ENCODE data around the gene TRMT61A. TPM values are rescaled to one million over a fixed set of nuclear protein-coding genes. Genes with fewer than 3 reads are reported as not detected.

TRMT61A gene
- polyA plus RNA-seq, 1 of the 3 experiments (the other 2 are of a cell fraction) = 15.8 TPM

DNA sequence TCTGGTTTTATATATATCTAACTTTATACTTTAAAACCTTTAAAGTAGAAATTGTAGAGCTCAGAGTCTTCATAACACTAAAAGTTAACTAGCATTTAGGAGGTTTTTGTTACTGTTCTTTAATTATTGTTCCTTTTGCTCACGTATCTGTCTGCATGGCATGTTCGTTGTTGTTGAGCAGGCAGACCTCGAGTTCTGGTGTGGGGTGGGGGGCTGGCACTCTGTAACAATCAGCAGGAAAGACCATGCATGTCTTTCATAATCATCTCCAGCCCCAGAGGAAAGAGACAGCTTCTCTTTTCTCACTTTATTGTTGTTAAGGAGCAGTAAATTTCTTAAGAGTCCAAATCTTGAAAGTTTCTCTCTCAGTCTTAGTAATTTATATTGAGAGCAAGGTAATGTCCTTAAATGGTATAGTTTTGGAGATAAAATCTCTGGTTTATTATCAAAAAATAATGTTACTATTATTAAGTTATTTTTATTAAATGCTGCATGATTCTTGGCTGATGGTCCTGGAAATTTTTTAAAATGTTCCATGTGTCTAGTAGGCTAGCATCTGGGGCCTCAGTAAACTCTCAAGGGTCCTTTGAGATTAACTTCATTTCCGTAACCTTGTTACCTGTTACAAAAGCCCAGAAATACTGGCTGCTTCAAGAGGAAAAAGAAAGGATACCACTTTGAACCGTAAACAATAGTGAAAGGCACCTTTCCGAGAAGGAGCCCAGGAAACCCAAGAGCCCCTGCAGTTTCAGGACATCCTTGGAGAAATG lies 36.7 kb upstream of the TRMT61A start (continued):
- TF ChIP-seq ZBTB33 (IDR thresholded peaks at IDR 0.05; ENCODE audit: borderline replicate concordance, low read depth) (no peak), GATA2 (CRISPR knock-in tag; IDR thresholded peaks at IDR 0.05) (no peak)

DNA sequence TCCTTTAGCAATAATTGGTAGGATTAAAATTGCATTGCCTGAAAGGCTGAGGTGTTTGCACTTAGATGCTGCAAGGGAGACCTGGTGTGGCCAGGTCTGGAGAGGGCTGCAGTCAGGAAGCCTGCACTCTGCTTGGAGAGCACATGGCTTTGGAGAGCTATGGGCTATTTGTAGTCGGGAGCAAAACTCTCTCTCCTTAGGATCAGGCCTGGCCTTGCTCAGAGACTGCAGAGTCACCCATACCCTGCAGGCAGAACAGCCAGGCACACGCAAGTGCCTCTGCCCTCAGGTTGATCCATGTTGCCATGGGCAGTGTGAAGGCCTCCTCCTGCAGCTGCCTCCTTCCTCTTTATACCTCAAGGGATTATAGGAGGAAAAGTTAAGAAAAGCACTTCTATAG lies 33.1 kb upstream of the TRMT61A start:
- H3K4me3 ChIP-seq (ENCODE audit: low read depth in 2 of 2, low read length in 1 of 2) = no peak overlapping the region
- CTCF ChIA-PET = interaction anchor here (1.2 to 2.3 kb wide), 4 partner anchors 16 to 87 kb away, joined by 3 to 8 read pairs (median 6); no protein-coding TSS in a partner anchor
- H2AFZ ChIP-seq (ENCODE audit: low read depth) = no peak overlapping the region
- H3K27ac ChIP-seq (ENCODE audit: low read depth in 2 of 2, low read length in 1 of 2) = no peak overlapping the region
- POLR2A ChIA-PET = no interaction called here
- no peaks in the 10 kb centered on the region for H3K9me2 ChIP-seq
- no peak overlapping the region for H3K4me2 ChIP-seq
- peaks cover 9% of the 10 kb centered on the region; the same call in 1 of the 2 replicates for H3K79me2 ChIP-seq (ENCODE audit: insufficient read depth)
- TF ChIP-seq JUND (IDR thresholded peaks at IDR 0.05) = no peak
- TF ChIP-seq, protein P1, sequence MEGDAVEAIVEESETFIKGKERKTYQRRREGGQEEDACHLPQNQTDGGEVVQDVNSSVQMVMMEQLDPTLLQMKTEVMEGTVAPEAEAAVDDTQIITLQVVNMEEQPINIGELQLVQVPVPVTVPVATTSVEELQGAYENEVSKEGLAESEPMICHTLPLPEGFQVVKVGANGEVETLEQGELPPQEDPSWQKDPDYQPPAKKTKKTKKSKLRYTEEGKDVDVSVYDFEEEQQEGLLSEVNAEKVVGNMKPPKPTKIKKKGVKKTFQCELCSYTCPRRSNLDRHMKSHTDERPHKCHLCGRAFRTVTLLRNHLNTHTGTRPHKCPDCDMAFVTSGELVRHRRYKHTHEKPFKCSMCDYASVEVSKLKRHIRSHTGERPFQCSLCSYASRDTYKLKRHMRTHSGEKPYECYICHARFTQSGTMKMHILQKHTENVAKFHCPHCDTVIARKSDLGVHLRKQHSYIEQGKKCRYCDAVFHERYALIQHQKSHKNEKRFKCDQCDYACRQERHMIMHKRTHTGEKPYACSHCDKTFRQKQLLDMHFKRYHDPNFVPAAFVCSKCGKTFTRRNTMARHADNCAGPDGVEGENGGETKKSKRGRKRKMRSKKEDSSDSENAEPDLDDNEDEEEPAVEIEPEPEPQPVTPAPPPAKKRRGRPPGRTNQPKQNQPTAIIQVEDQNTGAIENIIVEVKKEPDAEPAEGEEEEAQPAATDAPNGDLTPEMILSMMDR (IDR thresholded peaks at IDR 0.05) = no peak
- no peak for TF ChIP-seq YY1 (IDR thresholded peaks at IDR 0.05; ENCODE audit: low read depth)
- TF ChIP-seq FOXJ3 (CRISPR knock-in tag; IDR thresholded peaks at IDR 0.05) = no peak
- TF ChIP-seq GATA2 (CRISPR knock-in tag; IDR thresholded peaks at IDR 0.05) = no peak
- TF ChIP-seq NFIC (IDR thresholded peaks at IDR 0.05; ENCODE audit: borderline replicate concordance) = no peak
- TF ChIP-seq MEF2A (IDR thresholded peaks at IDR 0.05; ENCODE audit: borderline replicate concordance, low read depth) = no peak
- no peak for TF ChIP-seq CHD2 (IDR thresholded peaks at IDR 0.05; ENCODE audit: low read length, partially characterized antibody)
- TF ChIP-seq FOXM1 (IDR thresholded peaks at IDR 0.05; ENCODE audit: low read depth) = no peak
- TF ChIP-seq RCOR1 (IDR thresholded peaks at IDR 0.05; ENCODE audit: low read length) = no peak
- TF ChIP-seq POLR2AphosphoS5 (IDR thresholded peaks at IDR 0.05; ENCODE audit: low read depth, low read length) = no peak
- TF ChIP-seq GABPA (IDR thresholded peaks at IDR 0.05; ENCODE audit: low read depth) = no peak
- TF ChIP-seq RAD21 (IDR thresholded peaks at IDR 0.05; ENCODE audit: low read length) = no peak
- TF ChIP-seq TAF1 (IDR thresholded peaks at IDR 0.05; ENCODE audit: borderline replicate concordance, low read depth, low read length) = no peak
- no peak for TF ChIP-seq ELF1 (IDR thresholded peaks at IDR 0.05)
- TF ChIP-seq MXI1 (IDR thresholded peaks at IDR 0.05; ENCODE audit: low read depth, low read length) = no peak
- TF ChIP-seq, protein P2, sequence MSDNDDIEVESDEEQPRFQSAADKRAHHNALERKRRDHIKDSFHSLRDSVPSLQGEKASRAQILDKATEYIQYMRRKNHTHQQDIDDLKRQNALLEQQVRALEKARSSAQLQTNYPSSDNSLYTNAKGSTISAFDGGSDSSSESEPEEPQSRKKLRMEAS (IDR thresholded peaks at IDR 0.05; ENCODE audit: low read depth) = no peak
- TF ChIP-seq EP300 (IDR thresholded peaks at IDR 0.05; ENCODE audit: borderline replicate concordance in 1 of 2, low read depth in 1 of 2, low read length in 1 of 2) = no peak
- no peak for TF ChIP-seq PBX3 (IDR thresholded peaks at IDR 0.05)
- no peaks in the 10 kb centered on the region for H4K20me1 ChIP-seq (ENCODE audit: insufficient read depth)
- peaks cover 32 to 53% of the 10 kb centered on the region in 2 experiments for H3K36me3 ChIP-seq (replicated peaks in 1 of 2; ENCODE audit: control insufficient read depth in 1 of 2, insufficient read depth in 2 of 2, low read length in 1 of 2)
- no peak for DNase-seq
- peaks cover 0 to 4% of the 10 kb centered on the region in 2 experiments; a peak in 1 of 4 replicates for H3K4me1 ChIP-seq (ENCODE audit: control insufficient read depth in 1 of 2, insufficient read depth in 2 of 2, low read depth in 1 of 2, low read length in 1 of 2)
- no peaks in the 10 kb centered on the region for H3K9me3 ChIP-seq
- peaks cover 35% of the 10 kb centered on the region for H3F3A ChIP-seq (replicated peaks; ENCODE audit: insufficient read depth)
- no peak overlapping the region for H3K9ac ChIP-seq
- WGBS (ENCODE audit: low lambda C conversion rate) = 71% methylated on average over 2 of the region's 2 CpGs
- H3K27me3 ChIP-seq (ENCODE audit: insufficient read depth) = no peaks in the 10 kb centered on the region

All from SK-N-SH (cell line).